Mesodermal cell (in vitro differentiated cells): ENCODE data around the gene KIAA1958.

Experiments used
- H3K27ac ChIP-seq: 2 replicates; pipeline ENCODE4 v1.7.0; 2013; ENCODE audit warnings: mild to moderate bottlenecking, low read depth, low read length, moderate library complexity; ENCODE audit not compliant: severe bottlenecking
- H3K36me3 ChIP-seq: 2 replicates; pipeline ENCODE4 v1.7.1; 2013; ENCODE audit warnings: mild to moderate bottlenecking, low read length, moderate library complexity; ENCODE audit not compliant: control insufficient read depth, insufficient read depth
- H3K4me1 ChIP-seq: one replicate; pipeline ENCODE4 v1.7.1; 2013; ENCODE audit warnings: mild to moderate bottlenecking, low read length; ENCODE audit not compliant: insufficient read depth, control insufficient read depth, poor library complexity, severe bottlenecking
- H3K4me3 ChIP-seq: 2 replicates; pipeline ENCODE4 v1.7.0; 2013; ENCODE audit warnings: low read length, control low read depth, mild to moderate bottlenecking; ENCODE audit not compliant: insufficient read depth, poor library complexity, severe bottlenecking; ENCODE audit errors: extremely low read depth
- H3K9me3 ChIP-seq: 2 replicates; pipeline ENCODE4 v1.7.1; 2013; ENCODE audit warnings: mild to moderate bottlenecking, low read length, moderate library complexity; ENCODE audit not compliant: control insufficient read depth
- WGBS, 2 experiments: methylation state at CpG; one replicate each; pipeline ENCODE4 v1.1.5; 2013; ENCODE audit warnings: missing lambda C conversion rate in 2 of 2; ENCODE audit not compliant: insufficient coverage in 2 of 2; 5-methylcytosine and 5-hydroxymethylcytosine counted together

KIAA1958 gene

GRCh38 chr9:112530751-112531205 lies 44.2 kb downstream of the KIAA1958 start:
- Histone ChIP-seq H3K9me3 (no peaks in the 10 kb centered on the region), H3K27ac (no peak overlapping the region), H3K36me3 (no peaks in the 10 kb centered on the region), H3K4me3 (no peak overlapping the region), H3K4me1 (peaks cover 12% of the 10 kb centered on the region)
- 87 to 90% methylated on average over 3 to 4 of the region's 6 CpGs for WGBS, 2 experiments

GRCh38 chr9:112531666-112532282 lies 45.1 kb downstream of the KIAA1958 start:
- Histone ChIP-seq H3K4me1 (peaks cover 12% of the 10 kb centered on the region), H3K4me3 (no peak overlapping the region), H3K36me3 (no peaks in the 10 kb centered on the region), H3K27ac (peak overlapping the region; percentile 41), H3K9me3 (no peaks in the 10 kb centered on the region)
- 95 to 96% methylated on average over 3 to 4 of the region's 6 CpGs for WGBS, 2 experiments

GRCh38 chr9:112532427-112532826 lies 45.8 kb downstream of the KIAA1958 start:
- Histone ChIP-seq H3K27ac (no peak overlapping the region), H3K4me1 (peaks cover 10% of the 10 kb centered on the region), H3K4me3 (no peak overlapping the region), H3K36me3 (peaks cover 4% of the 10 kb centered on the region), H3K9me3 (no peaks in the 10 kb centered on the region)
- 78 to 100% methylated on average over 1 of the region's 1 CpG for WGBS, 2 experiments

GRCh38 chr9:112533660-112534059 lies 47.0 kb downstream of the KIAA1958 start:
- no peak overlapping the region for H3K4me3 ChIP-seq
- WGBS, 2 experiments, result 83 to 100% methylated on average over 1 to 2 of the region's 3 CpGs

GRCh38 chr9:112535301-112535700 lies 48.7 kb downstream of the KIAA1958 start:
- Histone ChIP-seq H3K27ac (no peak overlapping the region), H3K4me3 (no peak overlapping the region), H3K4me1 (peaks cover 10% of the 10 kb centered on the region), H3K9me3 (no peaks in the 10 kb centered on the region), H3K36me3 (peaks cover 4% of the 10 kb centered on the region)
- WGBS, 2 experiments, result no CpG with 5 or more reads among the region's 1 CpG

More at GRCh38 chr9:112533660-112534059, 47.0 kb downstream of the KIAA1958 start:
- Histone ChIP-seq H3K4me1 (peaks cover 10% of the 10 kb centered on the region), H3K9me3 (no peaks in the 10 kb centered on the region), H3K27ac (no peak overlapping the region), H3K36me3 (peaks cover 4% of the 10 kb centered on the region)

GRCh38 chr9:112535811-112536210 lies 49.2 kb downstream of the KIAA1958 start:
- H3K9me3 ChIP-seq, result no peaks in the 10 kb centered on the region
- H3K27ac ChIP-seq, result no peak overlapping the region
- H3K4me3 ChIP-seq, result no peak overlapping the region
- WGBS, 2 experiments, result no CpG with 5 or more reads among the region's 1 CpG
- peaks cover 4% of the 10 kb centered on the region for H3K36me3 ChIP-seq
- H3K4me1 ChIP-seq, result peaks cover 10% of the 10 kb centered on the region

GRCh38 chr9:112537561-112537960 lies 50.9 kb downstream of the KIAA1958 start:
- Histone ChIP-seq H3K27ac (no peak overlapping the region), H3K4me1 (no peaks in the 10 kb centered on the region), H3K9me3 (no peaks in the 10 kb centered on the region), H3K4me3 (no peak overlapping the region), H3K36me3 (peaks cover 4% of the 10 kb centered on the region)
- WGBS, 2 experiments, result no CpG with 5 or more reads among the region's 1 CpG

- Histone ChIP-seq H3K9me3 (no peaks in the 10 kb centered on the region), H3K27ac (no peak overlapping the region), H3K4me3 (no peak overlapping the region), H3K4me1 (no peaks in the 10 kb centered on the region), H3K36me3 (peaks cover 4% of the 10 kb centered on the region)
- 83% methylated on average over 2 of the region's 4 CpGs; no CpG with 5 or more reads in 1 of the 2 experiments for WGBS, 2 experiments
These were observed 54.2 kb downstream of the KIAA1958 start for GRCh38 chr9:112540800-112541199.

GRCh38 chr9:112541685-112542084 lies 55.1 kb downstream of the KIAA1958 start:
- H3K4me1 ChIP-seq, result no peaks in the 10 kb centered on the region
- no peak overlapping the region for H3K27ac ChIP-seq
- WGBS, 2 experiments, result 92 to 97% methylated on average over 3 to 5 of the region's 7 CpGs
- no peaks in the 10 kb centered on the region for H3K9me3 ChIP-seq
- no peak overlapping the region for H3K4me3 ChIP-seq
- H3K36me3 ChIP-seq, result peaks cover 4% of the 10 kb centered on the region

- no peaks in the 10 kb centered on the region for H3K4me1 ChIP-seq
- H3K4me3 ChIP-seq, result no peak overlapping the region
- no CpG with 5 or more reads among the region's 1 CpG for WGBS, 2 experiments
- H3K27ac ChIP-seq, result no peak overlapping the region
- no peaks in the 10 kb centered on the region for H3K9me3 ChIP-seq
- no peaks in the 10 kb centered on the region for H3K36me3 ChIP-seq
These were observed 56.1 kb downstream of the KIAA1958 start for GRCh38 chr9:112542593-112543292.

- Histone ChIP-seq H3K9me3 (no peaks in the 10 kb centered on the region), H3K36me3 (no peaks in the 10 kb centered on the region), H3K4me1 (no peaks in the 10 kb centered on the region), H3K27ac (no peak overlapping the region), H3K4me3 (no peak overlapping the region)
- 100% methylated on average over 1 of the region's 1 CpG; no CpG with 5 or more reads in 1 of the 2 experiments for WGBS, 2 experiments
These were observed 57.9 kb downstream of the KIAA1958 start for GRCh38 chr9:112544477-112544876.
